Stimulated activated CD4-positive, alpha-beta T cell treated with anti-CD3 and anti-CD28 coated beads, Interleukin-4, amount 100 ng/mL, for 1 hour (primary cell): ENCODE data around the gene ADAMTSL4.
"Not testable (repeated sequence)": the region's sequence is repeated elsewhere in the genome, so short reads cannot be mapped to it uniquely, and the experiment has no call there.

Experiments
- DNase-seq: peaks from one replicate; pipeline ENCODE4 v3.0.0-alpha.2; 2020

Gene ADAMTSL4

DNA sequence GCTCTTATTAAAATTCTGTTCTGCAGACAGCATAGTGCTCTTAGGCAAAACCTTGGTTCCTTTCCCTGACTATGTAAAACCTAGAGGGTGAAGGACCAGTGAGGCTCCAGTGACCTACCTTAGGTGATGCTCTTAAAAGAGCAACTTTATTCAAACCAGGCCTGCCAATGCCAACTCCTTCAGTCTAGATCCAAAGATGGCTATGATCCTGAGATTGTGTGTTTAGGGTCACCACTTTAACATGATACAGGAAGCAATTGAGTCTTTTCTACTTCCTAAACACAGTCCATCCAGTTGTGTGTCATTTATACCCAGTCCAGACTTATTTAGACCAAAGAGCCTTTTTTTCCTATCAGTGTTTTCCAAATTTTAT lies 19.4 kb downstream of the ADAMTSL4 start:
- DNase-seq = no peak

DNA sequence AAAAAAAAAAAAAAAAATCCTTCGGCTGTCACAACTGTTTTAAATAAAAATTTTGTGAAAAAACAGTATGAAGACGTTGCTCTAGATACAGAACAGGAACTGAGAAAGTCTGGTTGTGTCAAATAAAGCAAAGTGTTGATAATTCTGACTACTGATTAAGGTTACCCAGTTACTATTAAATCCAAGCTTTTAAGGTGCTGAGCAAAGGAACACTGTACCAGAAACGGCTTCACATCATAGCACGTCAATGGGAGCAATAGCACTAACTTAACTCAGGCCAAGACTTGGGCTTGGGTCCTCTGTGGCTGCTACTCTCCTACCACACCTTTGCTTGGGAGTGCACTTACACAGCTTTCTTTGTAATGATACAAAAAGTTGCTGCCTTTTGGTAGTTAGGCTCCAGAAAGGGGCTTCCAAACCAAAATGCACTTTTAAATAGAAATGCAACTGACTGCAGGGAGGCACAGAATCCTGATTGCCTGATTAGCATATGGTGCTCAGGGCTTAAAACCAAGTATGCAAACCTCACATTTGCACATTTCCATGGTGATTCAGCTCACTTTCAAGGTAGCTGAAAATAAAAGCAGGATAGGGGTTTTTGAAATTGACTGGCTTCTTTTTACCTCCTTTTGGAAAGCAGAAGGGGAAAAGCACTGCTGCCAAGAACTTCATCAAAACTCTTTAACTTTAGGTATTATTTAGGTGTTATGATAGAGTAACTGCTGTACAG lies 23.9 kb downstream of the ADAMTSL4 start:
- DNase-seq = no peak

GRCh38 chr1:150573648-150574071 lies 24.5 kb downstream of the ADAMTSL4 start:
- DNase-seq = not testable (repeated sequence)

DNA sequence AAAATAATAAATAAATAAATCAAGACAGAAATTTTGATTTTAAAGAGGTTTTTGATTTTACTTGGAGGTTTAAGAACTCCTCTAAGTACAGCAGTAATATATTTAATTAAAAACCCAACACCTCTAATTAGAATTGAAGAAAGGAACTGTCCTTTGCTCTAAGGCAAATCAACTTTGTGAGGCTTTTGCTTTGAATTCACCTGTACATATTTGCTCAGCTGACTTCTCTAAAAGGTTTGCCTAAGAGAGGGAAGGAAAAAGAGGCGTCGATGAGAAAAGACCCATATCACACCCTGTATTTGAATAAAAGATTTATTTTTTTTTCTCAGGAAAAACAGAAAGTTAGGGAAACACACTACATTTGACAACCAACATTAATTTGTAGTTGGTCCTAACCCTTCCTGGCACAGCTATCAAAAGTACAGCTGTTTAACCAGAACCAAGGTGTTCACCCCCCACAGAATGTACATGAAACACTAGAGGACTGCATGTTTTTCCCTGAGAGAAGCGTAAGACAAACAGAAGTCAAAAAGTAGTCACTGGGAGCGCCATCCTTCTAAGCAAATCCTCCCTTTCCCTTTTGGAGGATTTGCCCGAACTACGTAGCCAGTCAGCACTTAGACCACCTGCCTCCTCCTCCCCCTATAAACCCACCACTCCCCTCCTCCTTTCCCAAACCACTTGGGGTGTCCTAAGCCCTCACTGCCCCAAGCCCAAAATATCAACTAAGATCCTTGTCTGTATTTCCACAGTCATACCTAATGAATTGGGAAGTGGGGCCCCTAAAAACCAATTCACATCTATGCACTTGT lies 25.3 kb downstream of the ADAMTSL4 start:
- no peak for DNase-seq

GRCh38 chr1:150575072-150575489 lies 25.9 kb downstream of the ADAMTSL4 start:
- no peak for DNase-seq

DNA sequence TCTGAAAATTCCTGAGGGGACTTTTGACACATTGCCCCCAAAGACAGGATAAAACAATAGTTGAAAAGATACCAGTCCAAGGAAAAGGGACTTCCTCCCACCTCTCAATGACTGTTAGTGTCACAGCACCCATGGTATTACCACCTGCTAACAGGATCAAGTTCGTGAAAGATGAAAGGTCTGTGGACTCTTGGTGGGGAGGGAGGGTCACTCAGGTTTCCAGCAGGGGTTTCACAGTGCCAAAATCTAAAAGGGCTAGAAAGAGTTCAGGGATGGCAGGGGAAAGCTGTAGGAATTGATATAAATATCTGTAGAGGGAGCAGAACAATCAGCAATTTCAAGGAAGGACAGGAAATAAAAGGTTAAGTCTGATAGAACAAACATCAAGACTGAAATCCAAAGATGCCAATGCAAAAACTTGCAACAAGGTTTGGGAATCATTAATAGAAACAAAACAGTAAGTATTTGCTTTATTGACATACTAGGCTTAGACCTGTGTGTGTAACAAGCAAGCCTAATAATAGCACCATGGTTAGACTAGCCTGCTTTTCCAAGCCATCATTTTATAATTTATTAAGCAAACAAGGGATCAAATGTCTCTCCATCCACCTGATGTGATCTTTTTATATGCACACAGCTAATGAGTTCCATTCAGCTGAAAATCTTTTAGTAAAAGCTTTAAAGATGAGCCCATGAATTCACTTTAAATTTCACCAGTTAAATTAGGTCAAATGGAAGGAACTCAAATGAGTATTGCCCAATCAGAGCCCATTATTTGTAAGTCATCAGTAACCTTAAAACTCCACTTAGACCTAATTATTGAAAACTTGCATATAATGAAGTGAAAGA lies 26.5 kb downstream of the ADAMTSL4 start:
- DNase-seq = no peak

- DNase-seq = no peak
Observed at GRCh38 chr1:150576367-150576711, 27.1 kb downstream of the ADAMTSL4 start.

DNA sequence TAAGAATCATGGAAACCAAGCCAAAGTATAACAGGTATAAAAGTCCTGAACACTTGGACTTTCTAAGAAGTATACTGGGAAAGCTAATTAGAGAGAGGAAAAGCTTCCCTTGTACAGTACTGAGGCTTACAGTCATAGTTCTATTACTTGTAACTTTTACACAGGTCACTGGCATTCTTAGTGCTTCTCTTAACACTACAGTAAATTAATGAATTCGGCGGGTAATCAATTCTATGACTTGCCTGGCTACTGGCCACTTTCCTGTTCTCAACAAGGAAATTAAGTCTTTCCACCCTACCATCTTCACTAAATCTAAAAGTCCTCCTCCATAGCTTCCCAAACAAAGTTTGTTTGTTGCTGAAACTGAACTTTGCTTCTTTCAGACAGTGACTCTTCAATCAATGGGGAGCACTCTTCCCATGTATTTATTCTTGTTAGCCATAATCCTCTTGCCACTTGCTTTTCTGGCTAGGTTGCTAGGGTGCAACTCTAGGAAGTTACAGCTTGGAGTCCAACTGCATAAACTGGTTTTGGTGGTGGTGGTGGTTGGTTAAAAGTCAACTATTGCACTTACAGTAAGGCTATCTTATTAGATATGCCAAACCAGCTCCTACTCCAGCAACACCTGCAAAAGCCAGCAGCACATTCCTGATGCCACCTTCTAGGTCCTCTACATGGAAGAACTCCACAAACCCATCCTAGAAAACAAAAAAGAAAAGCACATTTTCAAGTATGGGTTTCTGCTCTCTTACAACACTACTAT lies 27.8 kb downstream of the ADAMTSL4 start:
- DNase-seq = no peak

DNA sequence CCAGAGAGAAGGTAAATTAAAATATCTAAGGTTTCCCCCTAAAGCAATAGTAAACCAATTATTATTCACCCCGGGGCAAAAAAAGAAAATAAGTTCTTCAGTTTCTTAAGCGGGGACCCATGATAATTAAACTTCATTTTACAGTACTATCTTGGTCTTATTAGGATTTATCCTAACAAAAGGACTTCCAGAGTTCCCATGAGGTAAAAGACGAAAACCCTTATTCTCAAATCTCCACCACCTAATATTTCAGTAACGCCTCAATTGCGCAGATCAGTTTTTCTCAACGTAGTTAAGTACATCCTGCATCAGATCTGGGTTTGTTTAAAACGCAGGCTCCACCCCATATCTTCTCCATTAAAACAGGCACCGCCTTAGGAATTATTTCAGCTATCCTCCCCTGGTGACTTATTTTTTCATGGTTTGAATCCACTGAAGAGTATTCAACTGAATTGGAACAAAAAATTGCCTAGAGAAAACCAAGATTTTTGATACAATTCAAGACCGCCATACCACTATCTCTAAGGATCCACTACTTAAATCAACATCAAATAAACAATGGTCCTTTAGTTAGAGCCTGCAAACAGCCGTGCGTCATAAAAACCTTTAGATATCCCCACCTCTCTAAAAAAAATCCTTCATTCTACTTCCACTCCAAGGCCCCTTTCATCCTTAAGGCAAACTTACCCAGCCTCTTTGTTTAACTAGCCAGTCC lies 28.5 kb downstream of the ADAMTSL4 start:
- DNase-seq = no peak

- DNase-seq = peak; percentile 46
Observed at GRCh38 chr1:150578272-150579109, 29.3 kb downstream of the ADAMTSL4 start.

- peak; percentile 82 for DNase-seq
Observed at GRCh38 chr1:150579110-150579944, 30.1 kb downstream of the ADAMTSL4 start, which contains the start of gene MCL1. Gene MCL1 (minus strand): TSS chr1:150579610. CDS start chr1:150579530, 80 bp downstream.

- DNase-seq = no peak
Observed at GRCh38 chr1:150579945-150580642, 30.9 kb downstream of the ADAMTSL4 start.

- not testable (repeated sequence) for DNase-seq
Observed at GRCh38 chr1:150580966-150581365, 31.8 kb downstream of the ADAMTSL4 start.

DNA sequence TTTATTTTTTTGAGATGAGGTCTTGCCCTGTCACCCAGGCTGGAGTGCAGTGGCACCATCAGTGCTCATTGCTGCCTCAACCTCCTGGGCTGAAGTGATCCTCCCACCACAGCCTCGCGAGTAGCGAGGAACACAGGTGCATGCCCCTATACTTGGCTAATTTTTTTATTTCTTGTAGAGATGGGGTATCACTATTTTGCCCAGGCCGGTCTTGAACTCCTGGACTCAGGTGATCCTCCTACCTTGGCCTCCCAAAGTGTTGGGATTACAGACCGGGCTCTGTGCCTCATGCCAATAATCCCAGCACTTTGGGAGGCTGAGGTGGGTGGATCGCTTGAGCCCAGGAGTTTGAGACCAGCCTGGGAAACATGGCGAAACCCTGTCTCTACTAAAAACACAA lies 32.2 kb downstream of the ADAMTSL4 start:
- DNase-seq = not testable (repeated sequence)

DNA sequence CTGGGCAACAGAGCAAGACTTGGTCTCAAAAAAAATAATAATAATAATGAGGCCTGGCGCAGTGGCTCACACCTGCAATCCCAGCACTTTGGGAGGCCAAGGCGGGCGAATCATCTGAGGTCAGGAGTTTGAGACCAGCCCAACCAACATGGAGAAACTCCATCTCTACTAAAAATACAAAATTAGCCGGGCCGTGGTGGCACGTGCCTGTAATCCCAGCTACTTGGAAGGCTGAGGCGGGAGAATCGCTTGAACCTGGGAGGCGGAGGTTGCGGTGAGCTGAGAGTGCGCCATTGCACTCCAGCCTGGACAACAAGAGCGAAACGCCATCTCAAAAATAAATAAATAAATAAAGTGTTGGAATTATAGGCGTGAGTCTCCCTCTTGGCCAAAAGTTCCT lies 32.8 kb downstream of the ADAMTSL4 start:
- DNase-seq = not testable (repeated sequence)

GRCh38 chr1:150582371-150582770 lies 33.2 kb downstream of the ADAMTSL4 start:
- DNase-seq = no peak

GRCh38 chr1:150596095-150596892 lies 47.1 kb downstream of the ADAMTSL4 start:
- no peak for DNase-seq

DNA sequence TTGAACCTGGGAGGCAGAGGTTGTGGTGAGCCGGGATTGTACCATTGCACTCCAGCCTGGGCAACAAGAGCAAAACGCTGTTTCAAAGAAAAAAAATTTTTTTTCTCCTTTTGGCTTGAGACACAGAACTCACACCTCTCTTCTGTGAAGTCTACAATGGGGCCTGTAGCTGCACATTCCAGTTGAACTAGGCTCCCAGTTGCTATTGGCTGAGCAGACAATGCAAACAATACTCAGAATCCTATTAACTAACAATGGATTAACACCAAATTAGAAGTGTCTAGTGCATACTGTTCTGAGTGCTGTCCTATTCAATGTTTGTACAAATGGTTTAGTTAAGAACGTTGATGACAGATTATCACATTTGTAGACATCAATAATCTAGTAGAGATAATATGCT lies 47.8 kb downstream of the ADAMTSL4 start:
- DNase-seq = no peak
